GM19397 (cell line): ENCODE data around the gene GPR173.
A peak's percentile ranks its signal among the peaks of the same experiment; 100 is the strongest.

Source experiments
- ATAC-seq: cut with Tn5 transposase; IDR thresholded peaks from one replicate; pipeline ENCODE4 v1.9.1; 2021; ENCODE audit warnings: mild to moderate bottlenecking, moderate library complexity; ENCODE audit not compliant: unreplicated experiment

GPR173 gene

GRCh38 chrX:53071064-53071463 lies 22.5 kb downstream of the GPR173 start:
- no peak for ATAC-seq

DNA sequence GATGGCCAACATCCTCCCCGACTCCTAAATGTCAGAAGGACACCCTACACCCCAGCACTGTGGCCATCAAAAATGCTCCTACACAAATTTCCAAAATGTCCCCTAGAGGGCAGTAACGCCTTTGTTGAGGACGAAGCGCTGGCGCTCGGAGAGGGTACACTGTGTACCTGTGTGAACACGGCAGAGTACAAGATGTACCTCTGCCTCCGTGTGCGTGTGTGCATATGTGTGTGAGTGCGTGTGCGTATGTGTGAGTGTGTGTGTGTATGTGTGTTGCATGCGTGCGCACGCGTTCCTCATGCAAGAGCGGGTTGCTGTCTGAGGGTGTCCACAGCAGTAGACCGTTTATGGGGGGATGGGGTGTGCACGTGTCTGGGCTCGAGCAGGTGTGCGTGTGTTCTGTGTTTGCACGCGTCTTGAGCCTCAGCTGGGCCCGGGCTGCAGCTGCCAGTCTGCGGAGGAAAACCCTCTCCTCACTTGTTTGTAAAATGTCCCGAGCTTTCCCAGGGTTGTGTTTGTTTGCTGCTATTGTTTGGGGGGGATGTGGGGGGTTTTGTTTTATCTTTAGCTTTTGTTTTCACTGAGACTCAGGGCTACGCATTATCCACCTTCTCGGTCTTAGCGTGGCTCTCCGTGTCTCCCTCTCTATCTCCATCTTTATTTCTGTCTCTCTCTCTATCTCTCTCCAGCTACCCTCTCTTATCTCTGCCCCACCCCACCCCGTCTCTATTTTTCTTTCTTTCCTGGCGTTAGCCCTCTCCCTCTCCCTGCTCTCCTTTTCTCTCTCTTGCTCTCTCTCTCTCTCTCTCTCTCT lies 23.2 kb downstream of the GPR173 start:
- ATAC-seq = peak; percentile 89

- ATAC-seq = no peak
Observed at GRCh38 chrX:53072418-53073114, 24.0 kb downstream of the GPR173 start.

GRCh38 chrX:53073115-53073586 lies 24.6 kb downstream of the GPR173 start:
- ATAC-seq = no peak

GRCh38 chrX:53075011-53075410 lies 26.4 kb downstream of the GPR173 start:
- ATAC-seq = no peak

DNA sequence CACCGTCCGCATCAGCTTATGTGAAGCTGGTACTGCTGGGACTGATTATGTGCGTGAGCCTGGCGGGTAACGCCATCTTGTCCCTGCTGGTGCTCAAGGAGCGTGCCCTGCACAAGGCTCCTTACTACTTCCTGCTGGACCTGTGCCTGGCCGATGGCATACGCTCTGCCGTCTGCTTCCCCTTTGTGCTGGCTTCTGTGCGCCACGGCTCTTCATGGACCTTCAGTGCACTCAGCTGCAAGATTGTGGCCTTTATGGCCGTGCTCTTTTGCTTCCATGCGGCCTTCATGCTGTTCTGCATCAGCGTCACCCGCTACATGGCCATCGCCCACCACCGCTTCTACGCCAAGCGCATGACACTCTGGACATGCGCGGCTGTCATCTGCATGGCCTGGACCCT lies 28.1 kb downstream of the GPR173 start:
- ATAC-seq = no peak

- ATAC-seq = no peak
Observed at GRCh38 chrX:53077207-53078197, 28.9 kb downstream of the GPR173 start.

DNA sequence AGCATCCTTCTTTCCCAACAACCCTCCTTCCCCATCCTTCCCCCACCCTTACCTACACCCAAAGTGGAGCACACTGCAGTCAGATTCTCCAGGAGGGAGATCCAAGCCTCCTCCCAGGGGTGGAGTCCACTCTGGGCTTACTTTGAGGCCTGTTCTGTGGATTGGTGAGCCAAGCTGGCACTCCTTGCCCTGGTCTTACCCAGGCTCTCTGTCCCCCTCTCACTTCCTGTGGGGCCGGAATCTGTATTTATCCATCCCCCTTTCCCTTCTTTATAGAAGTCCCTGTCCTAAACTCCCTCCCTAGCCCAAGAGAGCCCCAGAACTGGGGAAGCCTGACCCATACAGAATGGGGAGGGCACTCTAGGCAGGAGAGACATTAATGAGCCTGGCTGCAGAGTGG lies 30.4 kb downstream of the GPR173 start:
- no peak for ATAC-seq

DNA sequence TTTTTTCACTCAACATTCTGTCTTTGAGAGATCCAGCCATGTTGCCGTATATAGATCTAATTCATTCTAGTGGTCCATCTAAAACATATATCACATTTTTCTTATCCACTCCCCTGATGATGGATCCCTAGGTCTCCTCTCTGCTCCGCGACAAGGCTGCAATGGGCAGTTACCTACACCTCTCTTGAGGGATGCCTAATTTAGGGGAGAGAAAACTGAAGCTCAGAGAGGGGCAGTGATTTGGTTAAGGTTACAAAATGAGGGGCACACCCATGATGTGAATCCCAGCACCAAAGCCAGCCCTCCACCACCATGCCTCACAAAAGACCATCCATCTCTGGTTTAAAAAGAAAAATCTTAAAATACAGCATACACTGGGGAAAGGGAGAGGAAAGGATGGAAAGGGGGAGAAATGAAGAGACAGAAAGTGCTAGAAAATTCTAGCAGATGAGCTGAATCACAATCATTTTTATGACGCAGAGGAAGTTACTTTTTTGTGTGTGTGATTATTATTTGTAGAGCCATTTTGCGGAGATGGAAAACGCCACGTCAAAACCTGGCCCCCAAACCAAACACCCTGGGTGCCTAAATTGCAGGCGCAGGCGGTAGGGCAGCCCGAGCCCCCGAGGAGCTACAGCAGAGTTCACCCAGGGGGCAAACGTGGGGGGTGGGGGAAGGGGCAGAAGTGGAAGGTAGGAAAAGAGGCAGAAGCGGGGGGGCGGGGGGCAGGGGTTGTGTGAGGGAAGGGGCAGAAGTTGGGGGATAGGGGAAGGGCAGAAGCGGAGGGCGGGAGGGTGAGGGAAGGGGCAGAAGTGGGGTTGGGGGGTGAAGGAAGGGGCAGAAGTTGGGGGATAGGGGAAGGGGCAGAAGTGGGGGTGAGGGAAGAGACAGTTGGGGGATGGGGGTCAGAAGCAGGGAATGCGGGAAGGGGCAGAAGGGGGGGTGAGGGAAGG lies 32.3 kb downstream of the GPR173 start:
- no peak for ATAC-seq

- ATAC-seq = peak; percentile 95
Observed at GRCh38 chrX:53081925-53082772, 33.6 kb downstream of the GPR173 start, which contains the start of gene TSPYL2. TSS of gene TSPYL2 (plus strand) at chrX:53082367. CDS start at chrX:53082499, 132 bp downstream.

DNA sequence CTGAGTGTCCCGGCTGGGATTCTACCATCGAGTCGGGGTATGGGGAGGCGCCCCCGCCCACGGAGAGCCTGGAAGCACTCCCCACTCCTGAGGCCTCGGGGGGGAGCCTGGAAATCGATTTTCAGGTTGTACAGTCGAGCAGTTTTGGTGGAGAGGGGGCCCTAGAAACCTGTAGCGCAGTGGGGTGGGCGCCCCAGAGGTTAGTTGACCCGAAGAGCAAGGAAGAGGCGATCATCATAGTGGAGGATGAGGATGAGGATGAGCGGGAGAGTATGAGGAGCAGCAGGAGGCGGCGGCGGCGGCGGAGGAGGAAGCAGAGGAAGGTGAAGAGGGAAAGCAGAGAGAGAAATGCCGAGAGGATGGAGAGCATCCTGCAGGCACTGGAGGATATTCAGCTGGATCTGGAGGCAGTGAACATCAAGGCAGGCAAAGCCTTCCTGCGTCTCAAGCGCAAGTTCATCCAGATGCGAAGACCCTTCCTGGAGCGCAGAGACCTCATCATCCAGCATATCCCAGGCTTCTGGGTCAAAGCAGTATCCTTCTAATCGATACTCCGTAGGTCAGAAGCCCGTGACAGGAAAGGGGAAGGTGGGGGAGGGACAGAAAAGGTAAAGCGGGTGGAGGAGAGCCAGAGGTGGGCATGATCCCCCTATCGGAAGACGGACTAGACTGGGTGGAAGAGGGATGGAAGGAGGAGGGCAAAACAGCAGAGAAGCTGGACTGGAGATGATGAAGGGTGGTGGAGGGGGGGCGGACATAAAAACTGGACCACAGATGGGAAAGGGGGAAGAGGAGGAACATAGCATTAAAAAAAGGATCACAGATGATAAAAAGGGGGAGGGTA lies 34.4 kb downstream of the GPR173 start:
- no peak for ATAC-seq

GRCh38 chrX:53084043-53084570 lies 35.5 kb downstream of the GPR173 start:
- no peak for ATAC-seq

DNA sequence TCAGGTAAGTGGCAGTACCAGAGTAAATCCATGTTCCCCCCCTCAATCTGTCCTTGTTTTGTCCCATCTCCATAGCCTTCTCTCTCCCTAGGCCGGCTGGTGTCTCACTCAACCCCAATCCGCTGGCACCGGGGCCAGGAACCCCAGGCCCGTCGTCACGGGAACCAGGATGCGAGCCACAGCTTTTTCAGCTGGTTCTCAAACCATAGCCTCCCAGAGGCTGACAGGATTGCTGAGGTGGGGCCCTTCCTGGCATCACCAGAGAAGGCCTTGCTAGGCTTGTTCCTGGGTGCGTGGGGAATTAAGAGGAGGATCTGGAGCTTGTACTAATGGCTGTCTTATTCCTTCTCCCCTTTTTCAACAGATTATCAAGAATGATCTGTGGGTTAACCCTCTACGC lies 36.3 kb downstream of the GPR173 start:
- ATAC-seq = no peak

GRCh38 chrX:53085661-53086229 lies 37.2 kb downstream of the GPR173 start:
- no peak for ATAC-seq

DNA sequence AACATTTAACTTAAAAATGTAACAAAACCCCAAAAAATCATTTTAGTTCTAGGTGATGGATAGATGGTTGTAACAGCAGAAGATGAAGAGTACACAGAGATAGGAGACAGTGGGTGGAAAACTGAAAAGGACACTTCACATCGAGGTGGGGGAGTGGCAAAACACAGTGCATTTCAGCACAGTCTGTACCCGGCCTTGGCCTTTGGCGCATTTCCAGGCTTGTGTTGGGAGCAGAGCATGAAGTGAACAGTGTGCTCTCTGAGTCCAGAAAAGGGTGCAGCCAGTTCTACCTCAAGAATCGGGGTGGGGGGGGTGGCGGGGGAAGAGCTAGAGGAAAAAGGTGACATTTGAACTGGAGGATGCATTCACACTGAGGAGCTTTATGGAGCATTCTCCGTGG lies 37.9 kb downstream of the GPR173 start:
- no peak for ATAC-seq

DNA sequence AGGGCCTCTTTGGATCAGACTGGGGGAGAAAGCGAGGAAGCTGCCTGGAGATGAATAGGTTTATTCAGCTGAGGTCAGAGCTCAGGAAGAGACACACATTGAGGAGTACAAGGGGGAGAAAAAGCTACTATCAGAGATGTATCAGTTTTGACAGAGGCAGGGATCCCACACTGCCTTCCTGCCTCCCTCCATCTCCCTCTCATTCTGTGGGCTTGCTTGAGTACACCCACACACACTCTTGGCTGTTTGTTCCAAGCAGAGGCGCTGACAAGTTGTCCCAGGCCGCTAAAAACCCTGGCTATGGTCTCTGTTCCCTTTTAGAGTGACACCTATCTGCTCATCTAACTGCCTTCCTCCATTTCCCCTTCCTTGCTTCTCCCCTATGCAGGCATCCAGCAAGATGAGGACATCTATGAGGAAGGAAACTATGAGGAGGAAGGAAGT lies 38.8 kb downstream of the GPR173 start:
- no peak for ATAC-seq
